Panc1 (cell line): ENCODE measurements around the gene DCAF8L2. TPM values are rescaled to one million over a fixed set of nuclear protein-coding genes. Genes with fewer than 3 reads are reported as not detected.

ENCODE experiments used
- ATAC-seq: fragments of 200-7000 bp; cut with Tn5 transposase; 2 replicates; pipeline ENCODE4 v1.9.1; 2020; ENCODE audit warnings: mild to moderate bottlenecking, moderate library complexity
- BruUV-seq: library from RNA; stranded (reverse); fragments of 400-500 nt; replicated peaks from 2 replicates; lab custom pipeline; 2021; lab: Mats Ljungman, UMichigan
- CTCF ChIA-PET: fragments of 300-600 bp; sonication (Branson Sonifier 250); formaldehyde crosslinking; loops from one replicate; lab custom pipeline; 2022; ENCODE audit warnings: antibody characterized with exemption; lab: Charles Lee
- POLR2A ChIA-PET: fragments of 300-600 bp; sonication (Branson Sonifier 250); formaldehyde crosslinking; loops from one replicate; lab custom pipeline; 2022; ENCODE audit warnings: antibody characterized with exemption; lab: Charles Lee
- DNase-seq: peaks from one replicate; pipeline ENCODE4 v3.0.0-alpha.2; 2010; ENCODE audit warnings: low read depth, low spot score
- H3K27ac ChIP-seq: 2 replicates; pipeline ENCODE4 v1.5.1; 2011; ENCODE audit warnings: mild to moderate bottlenecking, low read length, inconsistent platforms
- H3K27me3 ChIP-seq: fragments of 200-500 bp; sonication (Bioruptor generic); 2 replicates; pipeline ENCODE4 v1.6.0; 2014; ENCODE audit warnings: low read length, inconsistent platforms; ENCODE audit not compliant: control insufficient read depth, insufficient read depth
- H3K36me3 ChIP-seq: fragments of 200-500 bp; sonication (Bioruptor generic); 2 replicates; pipeline ENCODE4 v1.5.1; 2014; ENCODE audit warnings: inconsistent platforms, mild to moderate bottlenecking, low read length, moderate library complexity; ENCODE audit not compliant: control insufficient read depth, insufficient read depth
- H3K4me1 ChIP-seq: 2 replicates; pipeline ENCODE4 v1.5.1; 2011; ENCODE audit warnings: inconsistent platforms, mild to moderate bottlenecking, low read length, moderate library complexity; ENCODE audit not compliant: control insufficient read depth, insufficient read depth
- H3K4me3 ChIP-seq, 2 experiments: 2 replicates each; pipeline ENCODE4 v1.5.1; 2011 to 2012; ENCODE audit warnings: low read depth in 2 of 2, low read length in 2 of 2, mild to moderate bottlenecking in 2 of 2, inconsistent platforms in 1 of 2, moderate library complexity in 1 of 2
- H3K9me3 ChIP-seq: fragments of 200-500 bp; sonication (Bioruptor generic); 2 replicates; pipeline ENCODE4 v1.5.1; 2014; ENCODE audit warnings: low read depth, mild to moderate bottlenecking, inconsistent platforms, low read length, moderate library complexity; ENCODE audit not compliant: control insufficient read depth, insufficient read depth
- CTCF ChIP-seq: fragments of 450-650 bp; IDR thresholded peaks from 2 replicates; pipeline ENCODE4 v1.5.1; 2017; ENCODE audit warnings: mild to moderate bottlenecking
- POLR2AphosphoS5 ChIP-seq: IDR thresholded peaks from 2 replicates; pipeline ENCODE4 v1.6.1; 2012; ENCODE audit warnings: mild to moderate bottlenecking, low read depth, low read length, moderate library complexity
- REST ChIP-seq, 2 experiments: IDR thresholded peaks; 2 replicates each; pipeline ENCODE4 v1.6.1; 2011 to 2012; ENCODE audit warnings: low read depth in 2 of 2, control low read depth in 1 of 2, low read length in 1 of 2, mild to moderate bottlenecking in 1 of 2, moderate library complexity in 1 of 2; ENCODE audit not compliant: insufficient read depth in 1 of 2
- SIN3A ChIP-seq: IDR thresholded peaks from 2 replicates; pipeline ENCODE4 v1.6.1; 2012; ENCODE audit warnings: low read depth, mild to moderate bottlenecking, low read length, moderate library complexity, borderline replicate concordance; ENCODE audit not compliant: insufficient read depth
- TCF7L2 ChIP-seq: IDR thresholded peaks from 2 replicates; pipeline ENCODE4 v1.6.1; 2011; ENCODE audit warnings: mild to moderate bottlenecking, low read depth, low read length, inconsistent platforms
- in situ Hi-C: cut with HindIII; loops from 2 replicates; pipeline ENCODE4 v1.10.0; 2016; ENCODE audit warnings: low sequenced_read_pairs, low pct_unique_long_range_greater_than_20kb
- intact Hi-C: fragments of 100-400 bp; cut with micrococcal nuclease; formaldehyde crosslinking; loops from one replicate; pipeline ENCODE4 v1.10.0; 2022; ENCODE audit not compliant: unreplicated experiment
- total RNA-seq: library from RNA; stranded (reverse); gene quantifications from one replicate; pipeline ENCODE4 v1.2.1, GENCODE V29; 2021; ENCODE audit not compliant: unreplicated experiment

The DCAF8L2 gene
- total RNA-seq, 1 experiment from 2014 or later = not detected

- Histone ChIP-seq H3K27me3 (no peaks in the 10 kb centered on the region), H3K27ac (no peak overlapping the region), H3K4me3 (no peak overlapping the region), H3K4me1 (no peaks in the 10 kb centered on the region), H3K9me3 (no peaks in the 10 kb centered on the region), H3K36me3 (no peaks in the 10 kb centered on the region)
- intact Hi-C loops (no loop called here), in situ Hi-C loops (no loop called here)
- no TSS peak for BruUV-seq
- DNase-seq (no peak), ATAC-seq (no peak)
- no peak for TF ChIP-seq TCF7L2
- no peak for TF ChIP-seq CTCF
- TF ChIP-seq REST (IDR thresholded peaks at IDR 0.05; ENCODE audit: insufficient read depth in 1 of 2, low read depth in 2 of 2, low read length in 1 of 2) = no peak
- no peak for TF ChIP-seq SIN3A
- no peak for TF ChIP-seq POLR2AphosphoS5
- POLR2A ChIA-PET = no interaction called here
- CTCF ChIA-PET = no interaction called here
Observed at GRCh38 chrX:27715610-27716009, 125.5 kb downstream of the DCAF8L2 start.

- H3K9me3 ChIP-seq = no peaks in the 10 kb centered on the region
- CTCF ChIA-PET = no interaction called here
- in situ Hi-C loops (no loop called here), intact Hi-C loops (no loop called here)
- TF ChIP-seq TCF7L2 (no peak), REST (IDR thresholded peaks at IDR 0.05; ENCODE audit: insufficient read depth in 1 of 2, low read depth in 2 of 2, low read length in 1 of 2) (no peak), SIN3A (no peak), CTCF (no peak), POLR2AphosphoS5 (no peak)
- no peaks in the 10 kb centered on the region for H3K36me3 ChIP-seq
- no TSS peak for BruUV-seq
- ATAC-seq = no peak
- DNase-seq = no peak
- POLR2A ChIA-PET = no interaction called here
- H3K4me1 ChIP-seq = no peaks in the 10 kb centered on the region
- H3K27me3 ChIP-seq = no peaks in the 10 kb centered on the region
- H3K27ac ChIP-seq = no peak overlapping the region
- no peak overlapping the region for H3K4me3 ChIP-seq
Observed at GRCh38 chrX:27728291-27728690, 138.1 kb downstream of the DCAF8L2 start.
